Epithelial cell of proximal tubule (primary cell): ENCODE data around the gene PLXNA2. TPM values are rescaled to one million over a fixed set of nuclear protein-coding genes. Genes with fewer than 3 reads are reported as not detected.

ENCODE experiments used
- DNase-seq: peaks from one replicate; pipeline ENCODE4 v3.0.0-alpha.2; 2011; ENCODE audit warnings: low read depth
- H3K4me3 ChIP-seq: 2 replicates; pipeline ENCODE4 v1.5.1; 2011; ENCODE audit warnings: low read depth, mild to moderate bottlenecking, low read length
- total RNA-seq: library from RNA; depleted of rRNA; stranded (reverse); fragments of >200 nt; gene quantifications from 2 replicates; pipeline ENCODE4 v1.2.3, GENCODE V29; 2015
- TF ChIP-seq, protein P1 (sequence below): conservative IDR thresholded peaks from 2 replicates; pipeline ENCODE4 v1.5.1; 2012; ENCODE audit warnings: low read depth, mild to moderate bottlenecking, low read length

The PLXNA2 gene
- total RNA-seq, 1 donor from 2014 or later, result 5.7 TPM

DNA sequence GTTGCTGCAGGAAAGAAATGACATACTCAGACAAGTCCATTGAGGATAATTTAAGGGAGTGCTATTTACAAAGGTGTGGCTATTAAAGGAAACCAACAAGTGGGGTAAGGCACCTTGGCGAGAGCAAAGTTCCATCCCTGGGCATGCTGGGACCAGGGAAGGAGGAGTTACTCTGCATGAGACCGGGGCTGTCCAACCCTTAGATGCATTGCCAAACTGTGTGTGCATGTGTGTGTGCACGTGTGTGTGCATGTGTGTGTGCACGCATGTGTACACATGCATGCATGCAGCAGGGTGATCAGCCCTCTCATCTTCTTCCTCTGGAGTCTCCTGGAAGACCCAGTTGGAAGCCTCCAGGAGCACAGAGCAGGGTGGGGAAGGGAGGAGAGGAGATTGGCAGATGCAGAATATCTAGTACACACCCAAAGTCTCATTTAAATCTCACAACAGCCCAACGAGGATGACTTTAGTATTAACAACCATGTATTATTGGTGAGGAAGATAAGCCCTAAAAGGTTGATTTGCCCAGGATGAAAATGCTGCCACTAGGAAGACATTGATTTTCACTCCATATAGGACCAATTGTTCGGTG is 261.0 kb downstream of the PLXNA2 start:
- DNase-seq, result no peak
- TF ChIP-seq, protein P1, sequence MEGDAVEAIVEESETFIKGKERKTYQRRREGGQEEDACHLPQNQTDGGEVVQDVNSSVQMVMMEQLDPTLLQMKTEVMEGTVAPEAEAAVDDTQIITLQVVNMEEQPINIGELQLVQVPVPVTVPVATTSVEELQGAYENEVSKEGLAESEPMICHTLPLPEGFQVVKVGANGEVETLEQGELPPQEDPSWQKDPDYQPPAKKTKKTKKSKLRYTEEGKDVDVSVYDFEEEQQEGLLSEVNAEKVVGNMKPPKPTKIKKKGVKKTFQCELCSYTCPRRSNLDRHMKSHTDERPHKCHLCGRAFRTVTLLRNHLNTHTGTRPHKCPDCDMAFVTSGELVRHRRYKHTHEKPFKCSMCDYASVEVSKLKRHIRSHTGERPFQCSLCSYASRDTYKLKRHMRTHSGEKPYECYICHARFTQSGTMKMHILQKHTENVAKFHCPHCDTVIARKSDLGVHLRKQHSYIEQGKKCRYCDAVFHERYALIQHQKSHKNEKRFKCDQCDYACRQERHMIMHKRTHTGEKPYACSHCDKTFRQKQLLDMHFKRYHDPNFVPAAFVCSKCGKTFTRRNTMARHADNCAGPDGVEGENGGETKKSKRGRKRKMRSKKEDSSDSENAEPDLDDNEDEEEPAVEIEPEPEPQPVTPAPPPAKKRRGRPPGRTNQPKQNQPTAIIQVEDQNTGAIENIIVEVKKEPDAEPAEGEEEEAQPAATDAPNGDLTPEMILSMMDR, result no peak
- no peak overlapping the region for H3K4me3 ChIP-seq

DNA sequence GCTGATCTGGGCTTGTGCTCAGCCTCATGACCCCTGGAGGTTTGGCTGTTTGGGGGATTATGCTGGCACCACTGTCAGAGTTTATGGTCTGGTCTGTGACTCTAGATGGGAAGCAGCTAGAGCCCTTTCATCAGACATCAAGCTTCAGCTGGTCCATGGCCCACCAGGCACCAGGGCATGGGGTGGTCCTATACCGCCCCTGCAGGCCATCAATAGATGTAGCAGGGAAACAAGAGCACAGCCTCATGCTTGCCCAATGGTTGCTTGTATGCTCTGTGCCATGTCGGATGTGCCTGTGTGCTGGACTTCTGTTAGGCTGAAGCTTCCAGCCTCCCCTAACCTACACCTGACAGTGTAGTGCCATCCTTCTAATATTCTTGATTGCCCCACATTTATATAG is 262.2 kb downstream of the PLXNA2 start:
- no peak for DNase-seq
- H3K4me3 ChIP-seq, result no peak overlapping the region

DNA sequence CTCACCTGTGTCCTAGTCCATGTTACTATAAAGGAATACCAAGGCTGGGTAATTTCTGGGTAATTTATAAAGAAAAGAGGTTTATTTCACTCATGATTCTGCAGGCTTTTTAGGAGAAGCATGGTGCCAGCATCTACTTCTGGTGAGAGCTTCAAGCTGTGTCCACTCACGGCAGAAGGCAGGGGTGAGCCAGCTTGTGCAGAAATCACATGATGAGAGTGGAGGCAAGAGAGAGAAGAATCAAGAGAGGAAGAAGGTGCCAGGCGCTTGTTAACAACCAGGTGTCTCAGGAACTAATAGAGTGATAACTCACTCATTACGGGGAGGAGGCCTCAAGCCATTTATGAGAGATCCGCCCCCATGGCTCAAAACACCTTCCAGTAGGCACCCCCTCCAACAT is 265.7 kb downstream of the PLXNA2 start:
- TF ChIP-seq, protein P1, result no peak
- DNase-seq, result no peak
- no peak overlapping the region for H3K4me3 ChIP-seq

More for the DNA sequence above, 262.2 kb downstream of the PLXNA2 start:
- TF ChIP-seq, protein P1, result peak; percentile 57

DNA sequence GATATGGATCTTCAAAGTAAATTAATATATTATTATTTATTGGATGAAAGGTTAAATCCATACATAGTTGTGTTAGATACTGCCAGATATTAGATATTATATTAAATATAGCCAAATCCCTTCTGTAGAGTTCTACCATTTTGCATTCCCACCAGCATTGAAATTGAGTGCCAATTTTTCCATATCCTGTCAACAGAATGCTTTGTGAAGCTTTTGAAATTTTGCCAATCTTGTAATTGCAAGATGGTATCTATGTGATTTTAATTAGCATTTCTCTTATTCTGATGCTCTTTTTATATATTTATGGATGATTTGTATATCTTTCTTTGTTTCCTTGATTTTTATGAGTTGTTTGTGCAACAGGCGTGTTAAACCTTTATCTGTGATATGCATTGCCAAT is 266.3 kb downstream of the PLXNA2 start:
- no peak overlapping the region for H3K4me3 ChIP-seq
- TF ChIP-seq, protein P1, result no peak
- no peak for DNase-seq

DNA sequence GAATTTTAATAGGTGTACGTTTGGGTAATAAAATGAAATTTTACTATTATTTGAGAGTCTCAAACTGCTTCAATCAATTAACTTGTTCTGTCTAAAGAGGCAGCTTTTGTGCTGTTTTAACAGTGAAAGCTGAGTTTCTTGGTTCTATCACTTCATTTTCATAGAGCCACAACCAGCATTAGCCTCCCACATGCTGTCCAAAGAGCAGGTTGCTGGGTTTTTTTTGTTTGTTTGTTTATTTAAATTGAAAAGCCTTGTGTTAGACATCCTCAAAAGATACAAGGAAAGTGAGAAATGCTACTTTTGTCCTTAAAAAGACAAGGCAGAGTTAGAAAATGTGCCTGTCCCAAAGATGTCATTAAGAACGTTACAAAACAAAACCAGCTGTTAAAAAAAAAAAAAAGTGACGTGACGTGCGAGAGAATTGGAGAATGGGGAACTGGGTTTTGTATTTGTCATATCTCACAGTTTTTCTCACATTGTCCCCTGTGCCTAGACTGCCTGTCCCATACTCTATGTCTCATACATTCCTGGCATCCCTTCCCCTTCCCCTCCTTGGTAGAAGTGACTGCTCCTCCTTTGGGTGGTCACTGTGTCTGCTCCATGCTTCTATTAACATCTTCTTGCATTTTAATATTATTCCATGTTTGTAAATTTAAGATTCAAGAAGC is 270.2 kb downstream of the PLXNA2 start:
- TF ChIP-seq, protein P1, result no peak
- H3K4me3 ChIP-seq, result no peak overlapping the region
- no peak for DNase-seq

DNA sequence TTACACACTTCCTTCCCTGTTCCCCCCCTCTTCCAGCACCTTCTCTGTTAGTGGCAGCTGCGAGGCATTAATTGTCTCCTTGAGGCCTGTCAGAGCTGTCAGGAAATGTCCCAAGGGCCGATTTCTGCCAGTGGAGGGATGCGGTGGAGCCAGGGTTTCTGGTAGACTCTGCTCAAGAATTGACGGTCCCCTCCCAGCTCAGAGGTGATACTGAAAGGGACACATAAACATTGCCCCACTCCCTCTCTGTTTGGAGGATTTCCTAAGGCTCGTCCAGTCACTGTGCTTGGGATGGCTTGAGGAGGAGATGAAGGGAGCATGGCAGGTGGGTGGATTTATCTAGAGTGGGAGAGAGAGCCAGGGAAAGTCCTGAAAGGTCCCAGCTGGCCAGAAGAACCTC is 271.8 kb downstream of the PLXNA2 start:
- DNase-seq, result no peak
- TF ChIP-seq, protein P1, result no peak
- H3K4me3 ChIP-seq, result no peak overlapping the region
